ENCODE results near the gene LDLRAD4.

GRCh38 chr18:13370995-13371625 is 152.6 kb downstream of the LDLRAD4 start:
- TF ChIP-seq CTCF (conservative IDR thresholded peaks at IDR 0.05), result no peak
- no peak for TF ChIP-seq ZFX (IDR thresholded peaks at IDR 0.05)
